PC-9 (cell line): ENCODE measurements around the gene SHC3.

ENCODE experiments used
- CTCF ChIP-seq: fragments of 200-600 bp; sonication (generic); conservative IDR thresholded peaks from 2 replicates; pipeline ENCODE4 v1.6.1; 2017; ENCODE audit warnings: mixed run types, antibody characterized with exemption, mild to moderate bottlenecking, moderate library complexity
- EZH2 ChIP-seq: fragments of 200-600 bp; sonication (generic); IDR thresholded peaks from 2 replicates; pipeline ENCODE4 v1.8.0; 2017; ENCODE audit warnings: antibody characterized with exemption, low read depth

GRCh38 chr9:88965473-88965872 is 213.1 kb downstream of the SHC3 start:
- TF ChIP-seq CTCF (no peak), EZH2 (no peak)
